NCI-H2107 treated with DMSO at 0.1 percent for 48 hours (cell line): ENCODE measurements around the gene PRKG1.

Source experiments
- DNase-seq: peaks from one replicate; lab custom pipeline; 2025; ENCODE audit not compliant: unreplicated experiment; lab: John Stamatoyannopoulos, UW

PRKG1 gene

DNA sequence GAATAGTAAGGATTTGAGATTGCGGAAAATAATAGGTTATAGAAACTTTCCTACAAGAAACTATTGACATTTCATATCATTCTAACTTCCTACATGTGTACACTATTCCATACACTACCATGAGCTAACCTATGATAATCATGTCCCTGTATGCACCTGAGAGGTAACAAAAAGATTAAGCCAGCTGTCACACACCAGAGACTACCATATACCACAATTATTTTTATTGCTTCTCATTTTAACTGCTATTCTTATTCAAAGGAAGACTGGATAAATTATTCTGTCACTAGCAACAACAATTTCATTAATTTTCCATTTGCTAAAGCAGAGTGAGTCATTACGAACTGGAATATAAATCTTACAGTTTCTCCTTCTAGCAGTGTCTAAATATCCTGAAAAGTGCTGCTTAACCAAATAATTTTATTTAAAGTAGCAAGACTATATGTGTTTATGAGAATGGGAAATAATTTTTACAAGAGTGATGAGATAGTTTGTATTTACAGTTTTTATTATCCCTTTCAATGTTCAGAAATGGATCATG lies 1004.2 kb downstream of the PRKG1 start:
- no peak for DNase-seq

DNA sequence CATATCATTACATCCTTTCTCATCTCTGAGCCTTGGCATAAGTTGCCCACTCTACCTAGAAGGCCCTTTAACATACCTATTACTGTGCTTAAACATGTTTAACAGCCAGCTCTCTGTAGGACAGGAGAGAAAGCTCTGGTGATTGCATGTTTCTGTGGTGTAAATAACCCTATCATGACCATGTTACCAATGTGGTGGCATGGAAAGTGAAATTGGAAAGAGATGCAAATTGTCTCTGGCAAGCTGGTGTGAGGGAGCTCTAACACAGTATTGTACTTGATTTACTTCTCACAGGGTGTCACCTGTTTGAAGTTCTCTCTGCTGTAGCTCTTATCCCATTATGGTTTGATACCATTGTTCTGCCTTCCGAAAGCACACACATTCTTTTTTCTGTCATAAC lies 1008.0 kb downstream of the PRKG1 start:
- DNase-seq, result no peak

DNA sequence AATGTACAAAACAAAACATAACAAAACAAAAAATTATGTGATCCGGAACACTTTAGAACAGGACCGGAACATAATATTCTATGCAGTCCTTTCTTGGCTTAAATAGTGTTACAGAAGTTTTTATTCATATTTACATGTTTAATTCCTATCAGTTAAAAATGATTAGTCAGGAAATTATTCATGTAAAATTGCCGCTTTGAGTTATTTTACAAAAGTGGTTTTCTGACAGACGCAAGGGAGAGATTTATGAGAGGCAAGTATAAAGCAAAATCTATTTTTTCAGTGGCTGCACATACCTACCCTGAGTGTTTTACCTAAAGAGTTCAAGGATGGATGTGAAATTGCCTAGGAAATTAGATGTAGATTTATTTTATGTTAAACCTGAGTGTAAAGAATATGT lies 1009.1 kb downstream of the PRKG1 start:
- DNase-seq, result no peak

DNA sequence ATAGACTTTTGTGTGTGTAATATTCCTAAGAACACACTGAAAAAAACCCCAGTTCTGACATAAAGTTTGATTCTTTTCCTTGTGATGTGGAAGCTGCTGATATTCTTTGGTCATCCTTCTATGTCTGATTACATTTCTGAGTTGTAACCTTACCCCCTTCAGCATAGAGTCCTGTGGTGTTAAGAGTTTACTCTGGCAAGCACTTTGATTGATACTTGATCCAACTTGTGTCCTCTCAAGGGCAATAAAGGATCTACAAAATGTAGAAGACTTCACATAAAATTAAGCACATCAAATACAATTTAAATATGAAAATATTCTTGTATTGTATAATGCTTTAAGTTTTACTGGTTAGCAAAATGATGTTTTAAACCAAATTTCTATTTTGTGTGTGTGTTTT lies 1018.1 kb downstream of the PRKG1 start:
- DNase-seq, result no peak

DNA sequence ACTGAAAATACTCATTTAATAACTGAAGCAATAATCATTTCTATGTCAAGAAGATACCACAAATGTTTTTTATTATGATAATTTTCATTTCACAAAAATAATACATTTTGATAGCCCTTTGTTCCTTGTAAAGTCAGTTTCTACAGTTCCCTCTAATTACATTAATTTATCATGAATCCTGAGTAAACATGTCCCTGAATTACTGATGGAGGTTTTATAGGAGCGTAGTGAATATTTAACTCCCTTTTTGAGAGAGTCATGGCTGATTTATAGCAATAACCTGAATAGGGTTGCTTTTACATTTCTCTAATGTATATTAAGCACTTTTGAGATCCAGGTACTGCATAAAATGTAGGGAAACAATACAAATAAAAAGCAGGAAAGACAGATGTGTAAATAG lies 1023.8 kb downstream of the PRKG1 start:
- no peak for DNase-seq

DNA sequence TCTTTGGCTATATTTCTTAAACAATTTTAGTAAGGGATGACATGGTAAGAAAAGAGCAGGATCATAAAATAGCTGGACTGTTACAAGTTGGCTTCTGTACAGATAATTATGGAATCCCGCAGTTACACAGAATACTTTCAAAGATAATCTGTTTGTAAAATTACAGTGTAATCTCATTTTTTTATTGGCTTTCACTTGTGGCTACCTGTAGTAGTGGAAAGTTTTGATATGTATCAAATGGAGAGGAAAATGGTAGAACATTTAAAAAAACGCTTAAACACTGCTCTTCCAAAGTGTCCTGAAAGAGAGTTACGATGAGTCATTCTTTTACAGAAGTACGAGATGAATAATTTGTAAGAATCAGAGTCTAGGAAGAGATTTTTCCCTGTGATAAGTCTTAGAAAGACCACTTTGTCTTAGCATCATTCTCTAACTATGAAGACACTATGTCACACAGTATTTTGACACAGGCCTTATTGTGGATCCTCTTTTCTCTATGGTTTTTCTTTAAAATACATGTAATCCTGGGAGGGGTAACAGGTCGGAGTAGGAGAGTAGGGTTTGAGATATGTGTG lies 1024.8 kb downstream of the PRKG1 start:
- DNase-seq, result no peak

DNA sequence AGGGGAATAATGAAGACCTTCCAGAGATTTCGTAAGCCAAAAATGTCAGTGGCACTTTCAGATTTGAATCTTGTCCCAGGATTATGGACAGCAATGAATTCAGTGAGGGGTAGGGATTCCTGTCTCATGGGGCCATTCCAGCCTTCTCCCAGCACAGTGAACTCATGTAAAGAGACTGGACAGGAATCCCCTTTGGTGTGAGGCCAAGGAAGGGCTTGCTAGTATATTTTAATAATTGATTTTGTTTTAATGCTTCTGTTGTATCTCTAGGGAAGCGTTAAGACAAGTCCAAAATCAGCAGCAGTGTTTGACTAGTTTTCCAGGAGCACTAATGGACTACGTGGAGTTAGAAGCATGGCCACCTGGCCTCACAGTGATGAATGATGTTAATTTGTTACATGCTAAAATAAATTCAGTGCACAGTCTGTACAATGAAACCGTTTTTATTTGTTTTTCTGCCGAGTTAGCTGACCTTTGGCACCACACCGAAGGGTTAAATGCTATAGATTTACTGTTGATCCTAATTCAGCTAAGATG lies 1025.8 kb downstream of the PRKG1 start:
- no peak for DNase-seq

DNA sequence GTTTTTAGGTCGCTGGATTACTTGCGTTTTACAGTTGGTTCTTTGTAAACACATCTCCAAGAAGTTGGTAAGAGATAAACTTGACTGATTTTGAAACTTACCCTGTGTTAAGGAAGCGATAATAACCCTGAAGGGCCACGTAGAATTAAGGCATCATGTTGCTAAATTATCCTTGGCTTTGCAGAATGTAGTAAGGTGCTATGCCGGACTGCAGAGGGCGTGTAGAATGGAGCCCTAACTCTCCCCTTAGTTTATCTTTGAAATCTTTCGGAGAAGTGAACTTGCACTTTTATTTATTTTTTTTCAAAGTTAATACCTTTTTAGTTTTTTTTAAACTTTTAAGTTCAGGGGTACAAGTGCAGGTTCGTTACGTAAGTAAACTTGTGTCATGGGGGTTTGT lies 1031.0 kb downstream of the PRKG1 start:
- DNase-seq, result no peak

DNA sequence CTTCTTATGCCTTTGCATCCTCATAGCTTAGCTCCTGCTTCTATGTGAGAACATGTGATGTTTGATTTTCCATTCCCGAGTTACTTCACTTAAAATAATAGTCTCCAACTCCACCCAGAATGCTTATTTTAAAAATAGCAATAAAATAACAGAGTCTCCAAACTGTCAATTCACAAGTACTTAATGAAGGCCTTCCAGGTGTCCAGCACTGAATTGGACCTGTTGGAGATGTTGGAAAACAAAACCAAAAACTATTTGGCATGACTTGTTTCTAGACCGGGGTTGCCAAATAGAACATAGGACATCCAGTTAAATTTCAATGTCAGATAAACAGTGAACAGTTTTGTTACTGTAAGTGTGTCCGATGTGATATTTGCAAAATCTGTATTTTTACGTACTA lies 1031.7 kb downstream of the PRKG1 start:
- no peak for DNase-seq

DNA sequence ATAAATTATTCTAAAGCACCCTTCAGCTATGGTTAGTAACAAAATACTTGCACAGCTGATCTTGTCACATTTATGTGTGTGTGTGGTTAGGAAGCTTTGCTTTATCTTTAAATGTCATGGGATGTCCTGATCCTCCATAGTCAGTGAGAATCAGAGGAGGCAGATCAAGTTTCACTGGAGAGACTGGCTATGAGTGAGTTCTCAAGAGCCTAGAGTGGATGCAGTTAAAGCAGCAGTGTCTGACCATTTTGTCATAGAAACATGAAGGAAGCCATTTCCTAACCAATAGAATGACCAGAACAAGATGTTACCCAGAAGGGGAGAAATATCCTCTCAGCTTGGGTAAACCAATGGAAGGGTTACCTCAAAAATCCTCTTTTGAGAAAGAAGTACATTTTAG lies 1032.6 kb downstream of the PRKG1 start:
- DNase-seq, result no peak

DNA sequence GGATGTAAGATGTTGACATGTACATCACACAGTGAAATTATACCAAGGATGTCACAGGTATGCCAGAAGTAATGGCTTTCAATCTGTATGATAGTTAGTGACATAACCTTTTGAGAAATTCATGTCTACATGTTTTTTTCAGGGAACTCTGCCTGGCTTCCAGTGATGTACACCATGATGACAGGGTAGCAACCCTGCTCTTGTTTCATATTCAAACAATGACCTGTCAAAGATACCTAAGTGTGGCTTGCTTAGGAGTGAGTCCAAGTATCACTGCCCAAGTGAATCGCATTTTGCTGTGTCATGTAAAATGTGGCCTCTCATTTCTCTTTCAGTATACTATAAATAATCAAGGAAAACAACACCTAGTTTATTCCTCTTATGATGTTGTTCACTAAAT lies 1033.9 kb downstream of the PRKG1 start:
- no peak for DNase-seq

DNA sequence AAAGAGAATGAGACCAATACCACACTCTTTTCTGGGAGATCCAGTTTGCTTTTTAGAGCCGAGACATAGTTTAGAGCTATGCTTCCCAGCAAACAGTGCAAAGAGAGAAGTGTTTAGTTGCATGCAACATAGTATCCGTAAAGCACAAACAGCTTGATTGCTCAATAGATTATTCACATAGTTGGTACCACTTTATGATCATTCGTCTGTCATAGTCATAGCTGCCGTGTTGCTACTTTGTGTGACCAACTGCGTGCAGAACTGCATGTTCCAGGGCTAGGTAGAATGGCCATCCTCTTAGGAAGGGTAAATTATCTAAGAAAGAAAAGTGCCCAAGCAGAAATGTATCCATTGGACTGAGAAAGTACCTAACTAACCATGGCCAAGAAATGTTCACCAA lies 1036.3 kb downstream of the PRKG1 start:
- no peak for DNase-seq

DNA sequence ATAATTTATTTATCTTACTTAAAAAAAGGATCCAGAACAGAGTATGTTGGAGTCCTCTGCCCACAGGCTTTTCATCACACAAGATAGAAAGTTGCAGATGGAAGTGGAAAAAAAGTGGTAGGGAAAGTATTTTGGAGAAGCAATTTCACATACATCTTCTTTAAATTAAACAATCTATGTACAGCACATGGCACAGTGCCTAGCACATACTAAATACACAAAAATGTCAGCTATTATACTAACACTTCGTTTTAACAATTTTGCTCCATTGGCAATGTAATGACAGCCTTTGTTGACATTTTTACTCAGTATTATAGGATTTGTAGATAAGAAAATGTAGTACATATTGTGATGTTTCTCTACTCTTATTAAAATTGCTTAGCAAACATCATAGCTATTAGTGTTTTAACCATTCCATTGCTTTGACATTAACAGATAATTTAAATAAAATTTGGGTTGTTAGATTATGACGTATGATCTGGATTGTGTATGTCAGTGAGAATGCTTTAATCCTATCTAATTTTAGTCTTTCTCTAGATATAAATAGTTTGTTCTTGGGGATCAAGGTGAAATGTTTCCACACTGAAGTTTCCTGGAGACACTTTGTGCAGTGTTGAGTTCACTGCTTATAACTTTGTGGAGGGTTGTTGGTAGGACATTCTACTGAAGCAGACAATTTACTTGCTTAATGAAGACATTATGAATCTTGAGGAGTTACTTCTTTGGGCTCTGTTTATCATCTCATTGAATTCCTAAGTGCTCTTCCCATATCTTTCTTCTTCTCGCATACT lies 1037.0 kb downstream of the PRKG1 start:
- DNase-seq, result no peak

DNA sequence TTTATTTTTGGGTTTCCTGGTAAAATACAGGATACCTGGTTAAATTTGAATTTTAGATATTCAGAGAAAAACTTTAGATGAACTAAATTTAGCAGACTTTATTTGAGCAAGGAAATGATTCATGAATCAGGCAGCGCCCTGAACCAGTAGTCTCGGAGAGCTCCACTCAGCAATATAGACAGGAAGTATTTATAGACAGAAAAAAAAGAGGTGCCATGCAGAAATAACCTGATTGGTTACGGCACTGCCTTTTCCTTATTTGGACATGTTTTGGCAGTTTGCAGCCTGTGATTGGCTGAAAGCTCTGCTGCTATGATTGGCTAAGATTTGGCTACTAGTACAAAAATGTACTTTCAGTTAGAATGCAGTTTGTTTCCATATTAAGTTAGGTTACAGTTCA lies 1041.5 kb downstream of the PRKG1 start:
- DNase-seq, result no peak

DNA sequence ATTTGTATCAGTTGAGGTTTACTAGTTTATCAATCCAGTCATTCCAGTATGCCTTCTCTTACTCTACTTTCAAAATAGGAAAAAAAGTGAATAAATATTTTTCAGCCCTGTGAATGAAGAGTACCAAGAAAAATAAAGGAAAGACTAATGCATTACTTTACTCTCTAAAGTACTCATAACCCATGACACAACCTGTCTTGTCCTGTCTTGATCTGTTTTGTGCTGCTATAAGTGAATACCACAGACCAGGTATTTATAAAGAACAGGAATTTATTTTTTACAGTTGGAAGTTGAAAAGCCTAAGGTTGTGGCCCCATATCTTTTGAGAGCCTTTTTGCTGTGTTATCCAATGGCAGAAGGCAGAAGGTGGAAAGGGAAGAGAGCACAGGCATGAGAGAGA lies 1045.2 kb downstream of the PRKG1 start:
- DNase-seq, result no peak

DNA sequence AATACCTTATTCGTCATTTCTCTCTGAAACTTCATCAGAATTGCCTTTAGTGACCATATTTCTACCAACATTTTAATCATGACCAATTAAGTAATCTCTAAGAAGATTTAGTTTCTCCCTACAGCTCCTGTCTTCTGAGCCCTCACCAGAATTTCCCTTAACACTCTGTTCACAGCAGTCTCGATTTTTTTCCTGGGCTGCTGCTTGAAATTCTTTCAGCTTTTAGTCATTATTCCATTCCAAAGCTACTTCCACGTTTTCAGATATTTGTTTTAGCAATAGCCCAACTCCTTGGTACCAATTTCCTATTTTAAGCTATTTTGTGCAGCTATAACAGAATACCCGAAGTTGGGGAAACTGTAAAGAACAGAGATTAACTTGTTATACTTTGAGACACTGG lies 1047.4 kb downstream of the PRKG1 start:
- DNase-seq, result no peak

DNA sequence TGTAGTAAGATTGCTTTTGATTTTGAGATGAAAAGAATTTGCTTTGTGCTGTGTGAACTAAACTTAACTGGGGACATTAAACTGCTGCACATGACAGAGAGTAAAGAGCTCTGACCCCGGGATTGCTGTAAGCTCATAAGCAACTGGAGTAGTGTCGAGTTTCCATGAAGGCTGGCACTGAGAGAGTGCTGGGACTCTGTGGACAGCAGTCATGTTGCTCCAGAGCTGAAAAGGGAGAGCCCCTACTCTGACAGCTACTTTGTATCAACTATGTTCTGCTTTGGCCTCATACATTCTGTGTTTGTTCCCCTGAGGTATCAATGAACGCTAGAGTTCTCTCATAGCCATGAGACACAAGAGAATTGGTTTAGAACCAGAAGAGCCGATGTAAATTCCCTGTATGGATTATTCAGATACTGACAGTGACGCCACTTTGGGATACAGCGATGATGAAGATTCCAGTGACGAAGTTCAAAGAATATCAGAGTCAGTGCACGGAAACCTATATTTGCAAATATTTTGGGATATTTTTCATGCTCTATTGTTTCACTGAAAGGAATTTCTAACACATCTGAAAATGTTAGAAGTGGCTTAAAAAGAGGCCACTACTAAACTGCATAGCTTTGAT lies 1053.9 kb downstream of the PRKG1 start:
- no peak for DNase-seq

DNA sequence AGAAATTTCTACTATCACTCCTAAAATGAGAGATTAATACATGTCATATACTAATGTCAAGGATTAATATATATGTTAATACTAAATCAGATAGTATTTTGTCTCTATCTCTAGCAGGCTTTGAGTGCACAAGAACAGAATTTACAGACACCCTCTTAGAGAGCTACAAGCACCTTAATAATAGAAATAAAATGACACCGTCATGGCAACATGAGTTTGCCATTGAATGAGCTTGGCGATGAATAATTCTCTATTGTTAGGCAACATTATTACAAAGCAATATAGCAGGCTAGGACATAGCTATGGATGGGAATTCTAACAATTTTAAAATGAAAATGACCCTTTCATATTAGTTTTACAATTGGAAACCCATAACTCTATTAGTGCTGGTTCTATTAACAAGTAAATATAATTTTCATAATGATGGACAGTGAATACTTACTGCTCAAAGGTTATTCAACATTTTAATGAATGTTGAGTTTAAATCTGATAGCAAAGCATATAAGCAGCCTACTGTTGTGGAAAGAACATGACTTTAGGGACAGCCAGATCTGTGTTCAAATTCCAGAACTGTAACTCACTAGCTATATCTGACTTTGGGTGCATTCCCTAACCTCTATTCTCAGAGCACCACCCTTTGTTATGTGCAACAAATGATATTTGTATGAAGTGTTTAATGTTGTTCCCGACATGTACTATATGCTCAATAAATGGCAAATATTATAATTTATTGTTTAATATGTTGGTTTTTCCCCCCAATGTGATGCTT lies 1055.3 kb downstream of the PRKG1 start:
- DNase-seq, result no peak

DNA sequence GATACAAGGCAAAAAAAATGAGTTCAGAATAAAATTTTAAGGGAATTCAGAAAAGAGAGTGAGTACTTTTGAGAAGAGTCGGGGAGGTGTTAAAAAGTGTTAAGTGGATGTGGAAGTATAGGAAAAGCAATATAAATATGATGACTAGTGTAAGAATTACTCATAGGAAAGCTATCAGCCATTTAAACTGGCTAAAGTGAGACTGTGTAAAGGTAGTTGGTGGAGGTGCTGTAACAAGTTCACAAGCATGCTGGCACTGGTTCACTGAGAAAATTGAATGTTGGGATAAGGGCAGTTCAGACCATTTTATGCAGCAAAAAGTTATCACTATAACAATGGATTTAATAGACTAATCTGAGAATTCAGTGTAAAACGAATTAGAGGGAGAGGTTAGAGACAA lies 1060.8 kb downstream of the PRKG1 start:
- no peak for DNase-seq

DNA sequence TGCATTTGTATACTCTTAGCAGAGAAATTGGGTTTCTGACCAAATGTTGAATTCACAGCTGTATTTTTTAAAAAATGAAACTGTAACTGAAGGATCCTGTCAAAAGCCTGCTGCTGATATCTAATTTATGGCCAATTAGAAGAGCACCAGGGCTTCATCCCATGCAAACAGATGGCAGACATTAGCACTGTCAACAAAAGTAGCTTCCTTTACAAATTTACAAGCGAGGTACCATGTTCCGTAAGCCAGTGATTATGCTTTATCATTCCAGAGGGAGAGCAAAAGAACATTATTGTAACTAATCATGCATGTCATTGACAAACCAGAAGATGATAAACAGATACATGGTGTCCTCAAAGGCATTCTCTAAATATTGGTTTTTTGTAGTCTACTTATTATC lies 1062.6 kb downstream of the PRKG1 start:
- no peak for DNase-seq

DNA sequence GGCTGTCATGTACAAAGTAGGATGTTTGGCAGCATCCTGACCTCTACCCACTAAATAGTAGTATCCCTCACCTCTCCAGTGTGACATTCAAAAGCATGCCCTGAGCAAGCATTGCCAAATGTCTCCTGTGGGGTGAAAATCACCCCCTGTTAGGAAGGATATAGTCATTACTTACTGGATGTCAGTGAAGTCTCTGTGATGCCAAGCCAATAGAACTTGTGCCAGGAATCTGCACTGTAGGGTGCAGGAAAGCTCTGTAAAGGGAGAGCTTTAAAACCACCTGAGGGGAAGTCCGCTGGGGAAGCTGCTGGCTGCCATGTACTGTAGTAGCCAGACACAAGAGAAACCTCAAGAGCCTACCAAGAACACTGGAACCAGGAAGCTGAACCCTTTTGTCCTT lies 1069.1 kb downstream of the PRKG1 start:
- DNase-seq, result no peak
